ENCODE data around the gene CPLX3. TPM values are rescaled to one million over a fixed set of nuclear protein-coding genes. Genes with fewer than 3 reads are reported as not detected.

The CPLX3 gene
- total RNA-seq, 2 donors from 2014 or later = not detected

DNA sequence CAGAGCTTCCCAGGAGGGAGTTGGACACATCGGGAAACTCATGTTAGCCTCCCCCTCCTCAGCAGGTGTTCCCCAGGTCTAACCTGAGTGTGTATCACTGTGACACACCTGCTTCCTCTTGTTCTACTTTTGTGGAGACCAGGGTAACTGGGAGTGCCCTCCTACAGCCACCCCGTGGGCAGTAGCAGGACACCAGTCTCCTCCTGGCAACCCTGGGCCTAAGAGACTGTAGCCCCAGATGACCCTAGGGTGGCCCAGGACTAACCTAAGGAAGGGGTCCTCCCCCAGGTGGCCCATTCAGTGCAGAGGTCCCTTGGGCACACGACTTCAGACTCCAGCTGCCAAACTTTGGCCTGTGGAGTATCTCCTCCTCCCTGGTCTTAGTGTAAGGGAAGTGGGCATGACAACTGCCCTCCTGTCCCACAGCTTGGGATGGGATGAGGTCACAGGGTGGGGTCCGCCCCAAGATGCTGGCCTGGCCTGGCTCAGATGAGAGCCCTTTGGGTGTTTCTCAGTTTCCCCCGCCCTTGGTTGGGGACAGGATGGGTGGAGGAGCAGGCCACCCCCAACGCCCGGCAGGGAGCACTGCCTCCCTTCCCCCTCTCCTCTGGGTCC is 39.8 kb upstream of the CPLX3 start:
- Histone ChIP-seq H3K4me3 (ENCODE audit: low read length) (no peak overlapping the region), H3K36me3 (ENCODE audit: control insufficient read depth, insufficient read depth, low read length) (peaks cover 19% of the 10 kb centered on the region), H3K27me3 (ENCODE audit: control insufficient read depth, insufficient read depth, low read length, poor library complexity, severe bottlenecking) (no peaks in the 10 kb centered on the region), H3K9ac (ENCODE audit: extremely low read depth, low read length, poor library complexity, severe bottlenecking) (no peak overlapping the region), H3K4me1 (ENCODE audit: control insufficient read depth, insufficient read depth, low read length) (peaks cover 6% of the 10 kb centered on the region), H3K27ac (ENCODE audit: low read depth, low read length) (no peak overlapping the region), H3K9me3 (ENCODE audit: control insufficient read depth, low read length) (no peaks in the 10 kb centered on the region)
- Mint-ChIP-seq H3K9me3 (no peaks in the 10 kb centered on the region), H3K4me1 (peaks cover 27% of the 10 kb centered on the region), H3K4me3 (no peak overlapping the region), H3K36me3 (ENCODE audit: low read depth) (peaks cover 9% of the 10 kb centered on the region), H3K27ac (no peak overlapping the region), H3K27me3 (ENCODE audit: insufficient read depth) (no peaks in the 10 kb centered on the region)
- WGBS, 2 experiments (ENCODE audit: insufficient coverage in 1 of 2, insufficient read length in 1 of 2) = 73 to 92% methylated on average over 3 to 7 of the region's 7 CpGs
- TF ChIP-seq, protein P1, sequence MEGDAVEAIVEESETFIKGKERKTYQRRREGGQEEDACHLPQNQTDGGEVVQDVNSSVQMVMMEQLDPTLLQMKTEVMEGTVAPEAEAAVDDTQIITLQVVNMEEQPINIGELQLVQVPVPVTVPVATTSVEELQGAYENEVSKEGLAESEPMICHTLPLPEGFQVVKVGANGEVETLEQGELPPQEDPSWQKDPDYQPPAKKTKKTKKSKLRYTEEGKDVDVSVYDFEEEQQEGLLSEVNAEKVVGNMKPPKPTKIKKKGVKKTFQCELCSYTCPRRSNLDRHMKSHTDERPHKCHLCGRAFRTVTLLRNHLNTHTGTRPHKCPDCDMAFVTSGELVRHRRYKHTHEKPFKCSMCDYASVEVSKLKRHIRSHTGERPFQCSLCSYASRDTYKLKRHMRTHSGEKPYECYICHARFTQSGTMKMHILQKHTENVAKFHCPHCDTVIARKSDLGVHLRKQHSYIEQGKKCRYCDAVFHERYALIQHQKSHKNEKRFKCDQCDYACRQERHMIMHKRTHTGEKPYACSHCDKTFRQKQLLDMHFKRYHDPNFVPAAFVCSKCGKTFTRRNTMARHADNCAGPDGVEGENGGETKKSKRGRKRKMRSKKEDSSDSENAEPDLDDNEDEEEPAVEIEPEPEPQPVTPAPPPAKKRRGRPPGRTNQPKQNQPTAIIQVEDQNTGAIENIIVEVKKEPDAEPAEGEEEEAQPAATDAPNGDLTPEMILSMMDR (conservative IDR thresholded peaks at IDR 0.05) = no peak
- DNase-seq = no peak

DNA sequence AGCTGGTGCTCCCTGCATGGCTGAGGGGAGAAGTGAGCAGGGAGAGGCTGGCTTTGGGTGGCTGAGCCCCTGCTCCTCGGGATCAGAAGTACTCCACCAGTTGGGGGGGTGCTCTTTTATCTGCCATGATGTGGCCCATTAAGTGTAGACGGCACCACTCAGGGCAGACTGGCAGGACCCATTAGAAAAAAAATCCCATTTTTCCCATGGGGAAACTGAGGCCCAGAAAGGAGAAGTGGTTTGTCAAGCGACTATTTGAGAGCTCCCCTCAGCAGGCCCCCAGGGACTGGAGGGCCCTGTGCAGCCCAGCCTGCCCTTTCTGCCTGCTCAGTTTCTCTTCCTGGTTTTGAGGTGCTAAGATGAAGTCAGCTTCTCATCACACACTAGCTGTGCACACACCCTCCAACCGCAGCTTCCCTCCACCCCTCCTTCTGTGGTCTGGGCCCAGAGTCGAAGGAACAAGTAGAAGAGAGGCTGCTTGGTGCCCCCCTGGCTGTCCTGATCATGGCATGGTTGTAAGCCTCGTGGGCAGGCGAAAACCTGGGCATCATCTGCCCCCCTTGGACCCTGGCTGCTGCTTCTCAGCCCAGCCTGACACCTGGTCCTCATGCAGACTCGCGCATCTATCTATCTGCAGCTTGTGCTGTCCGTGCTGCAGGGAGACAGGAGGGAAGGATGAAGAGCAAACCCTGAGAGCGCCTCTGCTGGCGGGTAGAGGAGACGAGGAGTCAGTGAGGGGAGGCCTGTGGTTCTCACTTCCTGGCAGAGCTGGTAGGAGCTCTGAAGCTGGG is 39.0 kb upstream of the CPLX3 start:
- Mint-ChIP-seq H3K36me3 (ENCODE audit: low read depth) (peaks cover 9% of the 10 kb centered on the region), H3K4me1 (peaks cover 27% of the 10 kb centered on the region), H3K27me3 (ENCODE audit: insufficient read depth) (no peaks in the 10 kb centered on the region), H3K4me3 (no peak overlapping the region), H3K27ac (no peak overlapping the region), H3K9me3 (no peaks in the 10 kb centered on the region)
- DNase-seq = peak; percentile 93
- no peak overlapping the region for H3K27ac ChIP-seq (ENCODE audit: low read depth, low read length)
- no peak overlapping the region for H3K4me3 ChIP-seq (ENCODE audit: low read length)
- peaks cover 19% of the 10 kb centered on the region for H3K36me3 ChIP-seq (ENCODE audit: control insufficient read depth, insufficient read depth, low read length)
- no peak overlapping the region for H3K9ac ChIP-seq (ENCODE audit: extremely low read depth, low read length, poor library complexity, severe bottlenecking)
- H3K4me1 ChIP-seq (ENCODE audit: control insufficient read depth, insufficient read depth, low read length) = peaks cover 6% of the 10 kb centered on the region
- no peaks in the 10 kb centered on the region for H3K9me3 ChIP-seq (ENCODE audit: control insufficient read depth, low read length)
- no peaks in the 10 kb centered on the region for H3K27me3 ChIP-seq (ENCODE audit: control insufficient read depth, insufficient read depth, low read length, poor library complexity, severe bottlenecking)
- 45 to 49% methylated on average over 6 to 13 of the region's 13 CpGs for WGBS, 2 experiments (ENCODE audit: insufficient coverage in 1 of 2, insufficient read length in 1 of 2)
- TF ChIP-seq, protein P1 (conservative IDR thresholded peaks at IDR 0.05) = peak; percentile 83

DNA sequence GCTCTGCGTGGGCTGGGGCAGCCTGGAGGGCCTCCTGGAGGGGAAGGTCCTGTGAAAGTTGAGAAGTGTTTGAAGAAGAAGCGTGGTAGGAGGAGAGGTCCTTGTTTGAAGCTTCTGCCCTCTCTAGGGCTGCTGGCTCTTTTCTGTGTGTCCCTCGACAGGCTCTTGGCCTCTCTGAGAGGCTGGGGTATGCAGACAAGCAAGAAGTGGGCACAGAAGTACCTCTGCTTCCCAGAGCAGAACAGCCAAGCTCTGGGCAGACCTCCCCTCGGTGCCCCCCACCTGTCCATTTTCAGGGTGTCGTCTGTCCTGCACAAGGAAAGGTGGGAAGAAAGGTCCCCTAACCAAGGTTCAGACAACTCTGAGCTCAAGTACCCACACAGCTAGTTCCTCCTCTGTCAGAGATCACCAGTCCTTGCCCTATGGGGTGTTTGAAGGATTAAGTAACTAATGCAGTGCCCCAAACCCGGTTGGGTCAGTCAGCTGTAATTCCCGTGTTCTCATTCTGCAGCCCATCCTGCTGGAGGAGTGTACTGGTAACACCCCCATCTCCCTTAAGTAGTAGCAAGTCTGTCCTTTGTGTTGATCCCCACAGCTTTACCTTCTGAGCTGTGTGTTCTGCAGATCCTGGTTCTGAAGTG is 38.3 kb upstream of the CPLX3 start:
- no peaks in the 10 kb centered on the region for H3K27me3 Mint-ChIP-seq (ENCODE audit: insufficient read depth)
- no peak overlapping the region for H3K27ac Mint-ChIP-seq
- Histone ChIP-seq H3K27ac (ENCODE audit: low read depth, low read length) (no peak overlapping the region), H3K9me3 (ENCODE audit: control insufficient read depth, low read length) (no peaks in the 10 kb centered on the region), H3K4me3 (ENCODE audit: low read length) (no peak overlapping the region), H3K9ac (ENCODE audit: extremely low read depth, low read length, poor library complexity, severe bottlenecking) (no peak overlapping the region), H3K4me1 (ENCODE audit: control insufficient read depth, insufficient read depth, low read length) (peaks cover 2% of the 10 kb centered on the region), H3K36me3 (ENCODE audit: control insufficient read depth, insufficient read depth, low read length) (peaks cover 19% of the 10 kb centered on the region), H3K27me3 (ENCODE audit: control insufficient read depth, insufficient read depth, low read length, poor library complexity, severe bottlenecking) (no peaks in the 10 kb centered on the region)
- H3K4me3 Mint-ChIP-seq = no peak overlapping the region
- no peak for DNase-seq
- H3K4me1 Mint-ChIP-seq = peaks cover 21% of the 10 kb centered on the region
- 50 to 65% methylated on average over 2 to 7 of the region's 7 CpGs for WGBS, 2 experiments (ENCODE audit: insufficient coverage in 1 of 2, insufficient read length in 1 of 2)
- H3K36me3 Mint-ChIP-seq (ENCODE audit: low read depth) = peaks cover 9% of the 10 kb centered on the region
- TF ChIP-seq, protein P1 (conservative IDR thresholded peaks at IDR 0.05) = peak; percentile 12
- no peaks in the 10 kb centered on the region for H3K9me3 Mint-ChIP-seq

Data from endodermal cell (in vitro differentiated cells).